GM12865 (cell line): ENCODE measurements around the gene ACOX1.

Experiments
- DNase-seq: peaks from one replicate; pipeline ENCODE4 v3.0.0; 2010; ENCODE audit warnings: low read depth
- H3K4me3 ChIP-seq: 2 replicates; pipeline ENCODE4 v1.5.1; 2011; ENCODE audit warnings: mild to moderate bottlenecking, low read depth, low read length, control low read depth
- CTCF ChIP-seq: IDR thresholded peaks from 2 replicates; pipeline ENCODE4 v1.5.1; 2011; ENCODE audit warnings: low read length, control low read depth, low read depth, inconsistent platforms; ENCODE audit not compliant: insufficient read depth; ENCODE audit errors: missing control alignments

Gene ACOX1

GRCh38 chr17:75899353-75899752, 79.6 kb downstream of the ACOX1 start:
- no peak for TF ChIP-seq CTCF
- H3K4me3 ChIP-seq, result no peak overlapping the region
- DNase-seq, result no peak

GRCh38 chr17:75898791-75899190, 80.2 kb downstream of the ACOX1 start:
- DNase-seq, result no peak
- no peak for TF ChIP-seq CTCF
- H3K4me3 ChIP-seq, result no peak overlapping the region

- DNase-seq, result no peak
- TF ChIP-seq CTCF, result no peak
- H3K4me3 ChIP-seq, result no peak overlapping the region
Measured at GRCh38 chr17:75898065-75898464, 80.9 kb downstream of the ACOX1 start.

GRCh38 chr17:75897160-75898019, 81.6 kb downstream of the ACOX1 start:
- peak overlapping the region; percentile 28 for H3K4me3 ChIP-seq
- TF ChIP-seq CTCF, result no peak
- no peak for DNase-seq

- TF ChIP-seq CTCF, result peak; percentile 37
- DNase-seq, result peak; percentile 89
- H3K4me3 ChIP-seq, result peak within 1 kb of the TSS; percentile 72
Measured at GRCh38 chr17:75896415-75897159, 82.4 kb downstream of the ACOX1 start, which contains the start of gene TRIM65. TSS of gene TRIM65 (minus strand) at chr17:75896951. CDS start at chr17:75896937, 14 bp downstream.

GRCh38 chr17:75895370-75896155, 83.4 kb downstream of the ACOX1 start:
- TF ChIP-seq CTCF, result peak; percentile 43
- H3K4me3 ChIP-seq, result peak overlapping the region; percentile 72
- DNase-seq, result peak; percentile 38
